SK-N-SH treated with all-trans-retinoic acid at 6 μM for 48 hours (cell line): Measurements from ENCODE around the gene TEKT2.

Experiments used
- ATAC-seq: fragments of 200-7000 bp; cut with Tn5 transposase; 3 replicates; pipeline ENCODE4 v1.9.1; 2020; ENCODE audit warnings: mild to moderate bottlenecking, moderate library complexity
- ARNTL ChIP-seq: fragments of 450-650 bp; formaldehyde crosslinking; IDR thresholded peaks from 2 replicates; pipeline ENCODE4 v1.5.0; 2020; ENCODE audit warnings: low read depth, mild to moderate bottlenecking, moderate library complexity, borderline replicate concordance
- BACH2 ChIP-seq: fragments of 250-450 bp; sonication (Bioruptor Pico); IDR thresholded peaks from 2 replicates; pipeline ENCODE4 v1.9.0; 2021; ENCODE audit warnings: mild to moderate bottlenecking, borderline replicate concordance
- CSDC2 ChIP-seq: fragments of 250-450 bp; sonication (Bioruptor Pico); IDR thresholded peaks from 2 replicates; pipeline ENCODE4 v1.5.0; 2020; ENCODE audit warnings: mild to moderate bottlenecking, moderate library complexity
- GLIS3 ChIP-seq: fragments of 250-450 bp; sonication (Bioruptor Pico); IDR thresholded peaks from 2 replicates; pipeline ENCODE4 v1.5.0; 2020; ENCODE audit warnings: mild to moderate bottlenecking, moderate library complexity
- ISL1 ChIP-seq: fragments of 250-450 bp; sonication (Bioruptor Pico); IDR thresholded peaks from 2 replicates; pipeline ENCODE4 v2.1.2; 2022; ENCODE audit warnings: mild to moderate bottlenecking, moderate library complexity
- OSR1 ChIP-seq: fragments of 250-450 bp; sonication (Bioruptor Pico); IDR thresholded peaks from 2 replicates; pipeline ENCODE4 v1.8.0; 2022; ENCODE audit warnings: moderate library complexity, mild to moderate bottlenecking, inconsistent platforms
- PPARA ChIP-seq: fragments of 250-450 bp; sonication (Bioruptor Pico); IDR thresholded peaks from 2 replicates; pipeline ENCODE4 v1.5.0; 2020; ENCODE audit warnings: mild to moderate bottlenecking, borderline replicate concordance
- RARB ChIP-seq: fragments of 250-450 bp; sonication (Bioruptor Pico); IDR thresholded peaks from 2 replicates; pipeline ENCODE4 v1.8.0; 2021; ENCODE audit warnings: mild to moderate bottlenecking, moderate library complexity
- SNAI2 ChIP-seq: fragments of 250-450 bp; sonication (Bioruptor Pico); IDR thresholded peaks from 2 replicates; pipeline ENCODE4 v1.5.0; 2020; ENCODE audit warnings: mild to moderate bottlenecking, moderate library complexity
- TCF4 ChIP-seq: fragments of 250-450 bp; sonication (Bioruptor Pico); IDR thresholded peaks from 2 replicates; pipeline ENCODE4 v1.8.0; 2021; ENCODE audit warnings: mild to moderate bottlenecking, moderate library complexity, borderline replicate concordance
- ZC3H10 ChIP-seq: fragments of 250-450 bp; sonication (Bioruptor Pico); IDR thresholded peaks from 2 replicates; pipeline ENCODE4 v1.5.1; 2021; ENCODE audit warnings: mild to moderate bottlenecking, moderate library complexity
- ZFP3 ChIP-seq: fragments of 250-450 bp; sonication (Bioruptor Pico); IDR thresholded peaks from 2 replicates; pipeline ENCODE4 v1.5.0; 2020; ENCODE audit warnings: mild to moderate bottlenecking, moderate library complexity
- ZFP30 ChIP-seq: fragments of 450-650 bp; formaldehyde crosslinking; IDR thresholded peaks from 2 replicates; pipeline ENCODE4 v1.5.0; 2022; ENCODE audit warnings: mild to moderate bottlenecking, moderate library complexity
- ZNF565 ChIP-seq: fragments of 450-650 bp; formaldehyde crosslinking; conservative IDR thresholded peaks from 2 replicates; pipeline ENCODE4 v1.5.0; 2020; ENCODE audit warnings: low read depth, mild to moderate bottlenecking, moderate library complexity
- ZNF70 ChIP-seq: fragments of 450-650 bp; formaldehyde crosslinking; IDR thresholded peaks from 2 replicates; pipeline ENCODE4 v1.5.0; 2020; ENCODE audit warnings: mild to moderate bottlenecking, moderate library complexity
- TF ChIP-seq, protein P1 (sequence below): fragments of 250-450 bp; sonication (Bioruptor Pico); IDR thresholded peaks from 2 replicates; pipeline ENCODE4 v1.5.1; 2020; ENCODE audit warnings: low read depth, mild to moderate bottlenecking, moderate library complexity
- TF ChIP-seq, protein P2 (sequence below): fragments of 250-450 bp; sonication (Bioruptor Pico); IDR thresholded peaks from 2 replicates; pipeline ENCODE4 v1.8.0; 2020; ENCODE audit warnings: mild to moderate bottlenecking, moderate library complexity, borderline replicate concordance
- TF ChIP-seq, protein P3 (sequence below): fragments of 250-450 bp; sonication (Bioruptor Pico); IDR thresholded peaks from 2 replicates; pipeline ENCODE4 v1.5.1; 2021; ENCODE audit warnings: mild to moderate bottlenecking, moderate library complexity
- TF ChIP-seq, protein P4 (sequence below): fragments of 250-450 bp; sonication (Bioruptor Pico); IDR thresholded peaks from 2 replicates; pipeline ENCODE4 v1.8.0; 2021; ENCODE audit warnings: low read depth, mild to moderate bottlenecking, moderate library complexity, borderline replicate concordance
- TF ChIP-seq, protein P5 (sequence below): fragments of 250-450 bp; sonication (Bioruptor Pico); IDR thresholded peaks from 2 replicates; pipeline ENCODE4 v1.5.0; 2020; ENCODE audit warnings: mild to moderate bottlenecking, moderate library complexity

Gene TEKT2

DNA sequence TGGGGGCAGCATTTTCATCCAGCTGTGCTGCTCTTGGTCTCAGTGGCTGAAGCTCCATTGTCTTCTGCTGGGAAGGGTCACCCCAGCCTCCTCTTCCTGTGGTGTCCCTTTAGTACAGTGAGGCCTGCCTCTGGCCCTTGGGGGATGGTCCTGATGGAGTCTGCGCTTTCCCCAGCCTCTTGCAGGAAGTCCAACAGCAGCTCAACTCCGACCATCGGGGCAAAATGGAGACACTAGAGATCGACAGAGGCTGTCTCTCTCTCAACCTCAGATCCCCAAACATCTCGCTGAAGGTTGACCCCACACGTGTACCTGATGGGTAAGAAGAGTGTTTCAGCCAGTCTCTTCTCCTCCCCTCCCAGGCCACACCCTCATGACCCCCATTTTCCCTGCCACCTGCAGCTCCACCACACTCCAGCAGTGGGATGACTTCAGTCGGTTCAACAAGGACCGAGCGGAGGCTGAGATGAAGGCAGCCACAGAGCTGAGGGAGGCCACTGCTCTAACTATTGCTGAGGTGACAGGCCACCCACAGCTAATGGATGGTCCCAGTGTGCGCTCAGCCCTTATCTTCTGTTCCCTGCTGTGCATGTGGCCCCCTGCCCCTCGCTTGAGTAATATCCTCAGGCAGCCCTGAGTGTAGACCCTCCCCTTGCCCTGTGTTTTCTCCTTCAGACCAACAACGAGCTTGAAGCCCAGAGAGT is 2.8 kb downstream of the TEKT2 start:
- no peak for ATAC-seq
- TF ChIP-seq ISL1 (no peak), ARNTL (CRISPR knock-in tag) (no peak), OSR1 (no peak), ZNF565 (CRISPR knock-in tag) (no peak), RARB (CRISPR knock-in tag) (no peak), ZNF70 (CRISPR knock-in tag) (no peak), PPARA (CRISPR knock-in tag) (no peak), BACH2 (CRISPR knock-in tag) (no peak), ZFP30 (CRISPR knock-in tag) (no peak), GLIS3 (CRISPR knock-in tag) (no peak), ZC3H10 (CRISPR knock-in tag) (no peak), TCF4 (no peak), ZFP3 (CRISPR knock-in tag) (no peak), SNAI2 (no peak), CSDC2 (CRISPR knock-in tag) (no peak)
- TF ChIP-seq, protein P1, sequence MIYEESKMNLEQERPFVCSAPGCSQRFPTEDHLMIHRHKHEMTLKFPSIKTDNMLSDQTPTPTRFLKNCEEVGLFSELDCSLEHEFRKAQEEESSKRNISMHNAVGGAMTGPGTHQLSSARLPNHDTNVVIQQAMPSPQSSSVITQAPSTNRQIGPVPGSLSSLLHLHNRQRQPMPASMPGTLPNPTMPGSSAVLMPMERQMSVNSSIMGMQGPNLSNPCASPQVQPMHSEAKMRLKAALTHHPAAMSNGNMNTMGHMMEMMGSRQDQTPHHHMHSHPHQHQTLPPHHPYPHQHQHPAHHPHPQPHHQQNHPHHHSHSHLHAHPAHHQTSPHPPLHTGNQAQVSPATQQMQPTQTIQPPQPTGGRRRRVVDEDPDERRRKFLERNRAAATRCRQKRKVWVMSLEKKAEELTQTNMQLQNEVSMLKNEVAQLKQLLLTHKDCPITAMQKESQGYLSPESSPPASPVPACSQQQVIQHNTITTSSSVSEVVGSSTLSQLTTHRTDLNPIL (CRISPR knock-in tag), result no peak
- TF ChIP-seq, protein P2, sequence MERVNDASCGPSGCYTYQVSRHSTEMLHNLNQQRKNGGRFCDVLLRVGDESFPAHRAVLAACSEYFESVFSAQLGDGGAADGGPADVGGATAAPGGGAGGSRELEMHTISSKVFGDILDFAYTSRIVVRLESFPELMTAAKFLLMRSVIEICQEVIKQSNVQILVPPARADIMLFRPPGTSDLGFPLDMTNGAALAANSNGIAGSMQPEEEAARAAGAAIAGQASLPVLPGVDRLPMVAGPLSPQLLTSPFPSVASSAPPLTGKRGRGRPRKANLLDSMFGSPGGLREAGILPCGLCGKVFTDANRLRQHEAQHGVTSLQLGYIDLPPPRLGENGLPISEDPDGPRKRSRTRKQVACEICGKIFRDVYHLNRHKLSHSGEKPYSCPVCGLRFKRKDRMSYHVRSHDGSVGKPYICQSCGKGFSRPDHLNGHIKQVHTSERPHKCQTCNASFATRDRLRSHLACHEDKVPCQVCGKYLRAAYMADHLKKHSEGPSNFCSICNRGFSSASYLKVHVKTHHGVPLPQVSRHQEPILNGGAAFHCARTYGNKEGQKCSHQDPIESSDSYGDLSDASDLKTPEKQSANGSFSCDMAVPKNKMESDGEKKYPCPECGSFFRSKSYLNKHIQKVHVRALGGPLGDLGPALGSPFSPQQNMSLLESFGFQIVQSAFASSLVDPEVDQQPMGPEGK (CRISPR knock-in tag), result no peak
- TF ChIP-seq, protein P3, sequence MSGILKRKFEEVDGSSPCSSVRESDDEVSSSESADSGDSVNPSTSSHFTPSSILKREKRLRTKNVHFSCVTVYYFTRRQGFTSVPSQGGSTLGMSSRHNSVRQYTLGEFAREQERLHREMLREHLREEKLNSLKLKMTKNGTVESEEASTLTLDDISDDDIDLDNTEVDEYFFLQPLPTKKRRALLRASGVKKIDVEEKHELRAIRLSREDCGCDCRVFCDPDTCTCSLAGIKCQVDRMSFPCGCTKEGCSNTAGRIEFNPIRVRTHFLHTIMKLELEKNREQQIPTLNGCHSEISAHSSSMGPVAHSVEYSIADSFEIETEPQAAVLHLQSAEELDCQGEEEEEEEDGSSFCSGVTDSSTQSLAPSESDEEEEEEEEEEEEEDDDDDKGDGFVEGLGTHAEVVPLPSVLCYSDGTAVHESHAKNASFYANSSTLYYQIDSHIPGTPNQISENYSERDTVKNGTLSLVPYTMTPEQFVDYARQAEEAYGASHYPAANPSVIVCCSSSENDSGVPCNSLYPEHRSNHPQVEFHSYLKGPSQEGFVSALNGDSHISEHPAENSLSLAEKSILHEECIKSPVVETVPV (CRISPR knock-in tag), result no peak
- TF ChIP-seq, protein P4, sequence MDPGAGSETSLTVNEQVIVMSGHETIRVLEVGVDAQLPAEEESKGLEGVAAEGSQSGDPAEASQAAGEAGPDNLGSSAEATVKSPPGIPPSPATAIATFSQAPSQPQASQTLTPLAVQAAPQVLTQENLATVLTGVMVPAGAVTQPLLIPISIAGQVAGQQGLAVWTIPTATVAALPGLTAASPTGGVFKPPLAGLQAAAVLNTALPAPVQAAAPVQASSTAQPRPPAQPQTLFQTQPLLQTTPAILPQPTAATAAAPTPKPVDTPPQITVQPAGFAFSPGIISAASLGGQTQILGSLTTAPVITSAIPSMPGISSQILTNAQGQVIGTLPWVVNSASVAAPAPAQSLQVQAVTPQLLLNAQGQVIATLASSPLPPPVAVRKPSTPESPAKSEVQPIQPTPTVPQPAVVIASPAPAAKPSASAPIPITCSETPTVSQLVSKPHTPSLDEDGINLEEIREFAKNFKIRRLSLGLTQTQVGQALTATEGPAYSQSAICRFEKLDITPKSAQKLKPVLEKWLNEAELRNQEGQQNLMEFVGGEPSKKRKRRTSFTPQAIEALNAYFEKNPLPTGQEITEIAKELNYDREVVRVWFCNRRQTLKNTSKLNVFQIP (CRISPR knock-in tag), result no peak

DNA sequence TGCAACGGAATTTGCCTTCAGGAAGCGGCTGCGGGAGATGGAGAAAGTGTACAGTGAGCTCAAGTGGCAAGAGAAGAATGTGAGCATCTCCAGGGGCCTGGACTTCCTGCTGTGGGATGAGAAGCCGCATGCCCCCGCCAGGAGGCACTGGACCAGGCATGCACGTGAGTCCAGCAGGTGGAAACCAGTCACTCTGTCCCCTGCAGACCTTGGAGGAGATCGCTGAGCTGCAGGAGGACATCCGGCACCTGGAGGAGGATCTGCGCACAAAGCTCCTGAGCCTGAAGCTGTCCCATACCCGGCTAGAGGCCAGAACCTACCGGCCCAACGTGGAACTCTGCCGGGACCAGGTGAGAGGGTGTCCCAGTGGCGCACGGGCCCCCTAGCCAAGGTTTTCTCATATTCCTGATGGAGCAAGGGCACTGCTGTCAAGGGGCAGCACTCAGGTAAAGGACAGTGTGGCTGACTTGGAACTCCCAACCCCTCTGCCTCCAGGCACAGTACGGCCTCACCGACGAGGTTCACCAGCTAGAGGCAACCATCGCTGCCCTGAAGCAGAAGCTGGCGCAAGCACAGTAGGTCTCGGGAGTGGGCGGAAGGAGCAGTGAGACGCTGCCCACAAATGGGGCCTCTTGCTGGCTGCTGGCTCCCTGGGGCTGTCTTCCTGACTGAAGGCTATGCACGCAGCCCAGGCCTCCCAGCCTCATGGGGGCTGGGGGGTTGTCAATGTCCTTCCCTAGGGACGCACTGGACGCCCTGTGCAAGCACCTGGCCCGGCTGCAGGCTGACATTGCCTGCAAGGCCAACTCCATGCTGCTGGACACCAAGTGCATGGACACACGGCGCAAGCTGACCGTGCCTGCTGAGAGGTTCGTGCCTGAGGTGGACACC is 3.6 kb downstream of the TEKT2 start:
- ATAC-seq, result no peak
- no peak for TF ChIP-seq CSDC2 (CRISPR knock-in tag)
- TF ChIP-seq ARNTL (CRISPR knock-in tag), result no peak
- TF ChIP-seq ZNF70 (CRISPR knock-in tag), result no peak
- TF ChIP-seq GLIS3 (CRISPR knock-in tag), result no peak

DNA sequence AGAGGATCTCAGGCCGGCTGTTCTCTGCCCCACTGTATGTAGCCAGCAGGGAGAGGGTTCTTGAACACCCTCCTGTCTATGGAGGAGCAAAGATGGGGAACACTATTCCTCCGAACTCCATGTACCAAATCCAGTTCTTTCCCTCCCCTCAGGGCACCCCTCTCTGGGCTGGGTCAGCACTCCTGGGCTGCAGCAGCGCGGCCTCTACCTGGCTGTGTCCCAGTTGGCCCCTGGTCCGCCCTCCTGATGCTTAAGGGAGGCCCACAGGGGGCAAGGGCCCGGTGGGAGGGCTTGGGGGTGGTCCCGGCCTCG is 4.3 kb downstream of the TEKT2 start:
- 0 out of 3 replicates have a peak, but pooled peaks have one; percentile 0 for ATAC-seq
- TF ChIP-seq ZFP3 (CRISPR knock-in tag), result no peak

DNA sequence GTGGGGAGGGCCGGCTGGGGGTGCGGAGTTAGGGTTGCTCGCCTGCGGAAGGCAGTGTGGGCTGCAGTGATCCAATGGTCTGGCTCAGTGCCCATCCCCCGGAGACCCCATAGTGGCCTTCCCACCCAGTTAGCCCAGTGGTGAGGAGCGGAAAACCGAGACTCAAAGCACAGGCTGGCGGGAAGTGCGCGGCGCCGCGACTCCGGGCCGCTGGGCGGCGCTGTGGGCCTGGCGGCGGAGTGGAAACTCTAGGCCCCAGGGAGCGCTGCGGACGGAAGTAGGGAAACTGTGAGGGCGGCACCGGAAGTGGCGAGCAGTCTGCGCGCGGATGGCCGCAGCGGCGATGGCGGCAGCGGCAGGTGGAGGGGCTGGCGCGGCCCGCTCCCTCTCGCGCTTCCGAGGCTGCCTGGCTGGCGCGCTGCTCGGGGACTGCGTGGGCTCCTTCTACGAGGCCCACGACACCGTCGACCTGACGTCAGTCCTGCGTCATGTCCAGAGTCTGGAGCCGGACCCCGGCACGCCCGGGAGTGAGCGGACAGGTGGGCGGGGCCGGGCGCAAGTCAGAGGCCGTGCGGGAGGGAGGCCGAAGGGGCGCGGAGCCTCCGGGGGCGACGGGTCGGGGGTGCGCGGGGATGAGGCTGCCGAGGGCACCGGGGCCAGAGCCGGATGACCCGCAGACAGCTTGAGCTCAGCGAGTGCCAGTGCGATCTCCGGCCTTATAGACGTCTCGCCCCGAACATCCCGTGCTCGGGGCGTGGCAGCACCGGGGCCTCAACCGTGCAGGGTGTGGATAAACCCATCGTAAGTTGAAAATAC is 4.9 kb downstream of the TEKT2 start, which contains the start of gene ADPRS:
ADPRS (plus strand) TSS at position 316 of the 816 bp plus-strand sequence; CDS start at position 329, 13 bp downstream.
- ATAC-seq, result peak; percentile 87

More for the DNA sequence above, 4.9 kb downstream of the TEKT2 start, which contains the start of gene ADPRS:
- TF ChIP-seq, protein P5, sequence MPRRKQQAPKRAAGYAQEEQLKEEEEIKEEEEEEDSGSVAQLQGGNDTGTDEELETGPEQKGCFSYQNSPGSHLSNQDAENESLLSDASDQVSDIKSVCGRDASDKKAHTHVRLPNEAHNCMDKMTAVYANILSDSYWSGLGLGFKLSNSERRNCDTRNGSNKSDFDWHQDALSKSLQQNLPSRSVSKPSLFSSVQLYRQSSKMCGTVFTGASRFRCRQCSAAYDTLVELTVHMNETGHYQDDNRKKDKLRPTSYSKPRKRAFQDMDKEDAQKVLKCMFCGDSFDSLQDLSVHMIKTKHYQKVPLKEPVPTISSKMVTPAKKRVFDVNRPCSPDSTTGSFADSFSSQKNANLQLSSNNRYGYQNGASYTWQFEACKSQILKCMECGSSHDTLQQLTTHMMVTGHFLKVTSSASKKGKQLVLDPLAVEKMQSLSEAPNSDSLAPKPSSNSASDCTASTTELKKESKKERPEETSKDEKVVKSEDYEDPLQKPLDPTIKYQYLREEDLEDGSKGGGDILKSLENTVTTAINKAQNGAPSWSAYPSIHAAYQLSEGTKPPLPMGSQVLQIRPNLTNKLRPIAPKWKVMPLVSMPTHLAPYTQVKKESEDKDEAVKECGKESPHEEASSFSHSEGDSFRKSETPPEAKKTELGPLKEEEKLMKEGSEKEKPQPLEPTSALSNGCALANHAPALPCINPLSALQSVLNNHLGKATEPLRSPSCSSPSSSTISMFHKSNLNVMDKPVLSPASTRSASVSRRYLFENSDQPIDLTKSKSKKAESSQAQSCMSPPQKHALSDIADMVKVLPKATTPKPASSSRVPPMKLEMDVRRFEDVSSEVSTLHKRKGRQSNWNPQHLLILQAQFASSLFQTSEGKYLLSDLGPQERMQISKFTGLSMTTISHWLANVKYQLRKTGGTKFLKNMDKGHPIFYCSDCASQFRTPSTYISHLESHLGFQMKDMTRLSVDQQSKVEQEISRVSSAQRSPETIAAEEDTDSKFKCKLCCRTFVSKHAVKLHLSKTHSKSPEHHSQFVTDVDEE, result peak; percentile 46; the same call in 1 of the 2 replicates
- TF ChIP-seq, protein P4 (CRISPR knock-in tag), result no peak
- TF ChIP-seq, all 23 proteins: peak for 1
